GM21528 (cell line): ENCODE data around the gene NOX4.
"Not testable (repeated sequence)": the region's sequence is repeated elsewhere in the genome, so short reads cannot be mapped to it uniquely, and the experiment has no call there.

Experiments
- ATAC-seq: cut with Tn5 transposase; IDR thresholded peaks from one replicate; pipeline ENCODE4 v1.9.1; 2021; ENCODE audit warnings: mild to moderate bottlenecking, moderate library complexity; ENCODE audit not compliant: unreplicated experiment, low FRiP score

The NOX4 gene

GRCh38 chr11:89387501-89387900 is 103.7 kb downstream of the NOX4 start:
- not testable (repeated sequence) for ATAC-seq

GRCh38 chr11:89382986-89383385 is 108.2 kb downstream of the NOX4 start:
- ATAC-seq = not testable (repeated sequence)

GRCh38 chr11:89381094-89381493 is 110.1 kb downstream of the NOX4 start:
- no peak for ATAC-seq

GRCh38 chr11:89379976-89380771 is 111.0 kb downstream of the NOX4 start:
- not testable (repeated sequence) for ATAC-seq

- not testable (repeated sequence) for ATAC-seq
Observed at GRCh38 chr11:89378986-89379385, 112.2 kb downstream of the NOX4 start.

- not testable (repeated sequence) for ATAC-seq
Observed at GRCh38 chr11:89369356-89369755, 121.8 kb downstream of the NOX4 start.

- not testable (repeated sequence) for ATAC-seq
Observed at GRCh38 chr11:89364856-89365255, 126.3 kb downstream of the NOX4 start.

GRCh38 chr11:89361734-89362133 is 129.4 kb downstream of the NOX4 start:
- ATAC-seq = no peak

GRCh38 chr11:89359208-89359607 is 132.0 kb downstream of the NOX4 start:
- ATAC-seq = not testable (repeated sequence)

- no peak for ATAC-seq
Observed at GRCh38 chr11:89358761-89359160, 132.4 kb downstream of the NOX4 start.

- ATAC-seq = no peak
Observed at GRCh38 chr11:89355646-89356045, 135.5 kb downstream of the NOX4 start.

GRCh38 chr11:89354513-89354912 is 136.7 kb downstream of the NOX4 start:
- not testable (repeated sequence) for ATAC-seq

GRCh38 chr11:89347071-89347470 is 144.1 kb downstream of the NOX4 start:
- ATAC-seq = no peak

GRCh38 chr11:89346601-89347000 is 144.6 kb downstream of the NOX4 start:
- no peak for ATAC-seq

GRCh38 chr11:89342880-89343572 is 148.1 kb downstream of the NOX4 start:
- ATAC-seq = not testable (repeated sequence)

- not testable (repeated sequence) for ATAC-seq
Observed at GRCh38 chr11:89340450-89340849, 150.7 kb downstream of the NOX4 start.

- ATAC-seq = not testable (repeated sequence)
Observed at GRCh38 chr11:89338073-89338472, 153.1 kb downstream of the NOX4 start.

- not testable (repeated sequence) for ATAC-seq
Observed at GRCh38 chr11:89337100-89337650, 154.0 kb downstream of the NOX4 start.

GRCh38 chr11:89333704-89334103 is 157.5 kb downstream of the NOX4 start:
- ATAC-seq = not testable (repeated sequence)

- ATAC-seq = not testable (repeated sequence)
Observed at GRCh38 chr11:89331940-89332339, 159.2 kb downstream of the NOX4 start.

- no peak for ATAC-seq
Observed at GRCh38 chr11:89327885-89328284, 163.3 kb downstream of the NOX4 start.
